Heart right ventricle (tissue), 16 donors: ENCODE results near the gene UGGT2. TPM values are rescaled to one million over a fixed set of nuclear protein-coding genes. Genes with fewer than 3 reads are reported as not detected.

ENCODE experiments used
- ATAC-seq, 8 donors: fragments of 200-7000 bp; cut with Tn5 transposase; one replicate each; pipeline ENCODE4 v1.9.1; 2020; ENCODE audit warnings: mild to moderate bottlenecking in 8 of 8, moderate library complexity in 8 of 8, moderate number of reproducible peaks in 1 of 8
- DNase-seq, 2 donors: peaks; one replicate each; pipeline ENCODE4 v3.0.0-alpha.2; 2020
- H3K27ac ChIP-seq, 10 donors: fragments of 200-600 bp; sonication (generic) in 2 of 10; one replicate each; pipeline versions ENCODE4 v1.5.0 to v1.8.0; 2020 to 2022; ENCODE audit warnings: mild to moderate bottlenecking in 3 of 10
- H3K27me3 ChIP-seq, 7 donors: fragments of 200-600 bp; one replicate each; pipeline ENCODE4 v1.8.0; 2021 to 2022; ENCODE audit warnings: mild to moderate bottlenecking in 2 of 7
- H3K36me3 ChIP-seq, 9 donors: fragments of 200-600 bp; sonication (generic) in 1 of 9; one replicate each; pipeline versions ENCODE4 v1.5.0 to v1.8.0; 2020 to 2022; ENCODE audit warnings: mild to moderate bottlenecking in 2 of 9
- H3K4me1 ChIP-seq, 9 donors: fragments of 200-600 bp; sonication (generic) in 1 of 9; one replicate each; pipeline versions ENCODE4 v1.5.0 to v1.8.0; 2020 to 2022; ENCODE audit warnings: mild to moderate bottlenecking in 4 of 9
- H3K4me3 ChIP-seq, 10 donors: fragments of 200-600 bp; sonication (generic) in 2 of 10; one replicate each; pipeline versions ENCODE4 v1.5.0 to v1.8.0; 2020 to 2022; ENCODE audit warnings: mild to moderate bottlenecking in 7 of 10, moderate library complexity in 2 of 10
- H3K9me3 ChIP-seq, 11 donors: fragments of 200-600 bp in 10 of 11; sonication (generic) in 2 of 11; one replicate each; pipeline versions ENCODE4 v1.5.0 to v1.8.0; 2013 to 2022; ENCODE audit warnings: mild to moderate bottlenecking in 2 of 11, control low read depth in 1 of 11, moderate library complexity in 1 of 11
- CTCF ChIP-seq, 9 donors: fragments of 200-600 bp; sonication (generic) in 2 of 9; IDR thresholded peaks; one replicate each; pipeline versions ENCODE4 v1.5.0 to v1.8.0; 2021 to 2022; ENCODE audit warnings: antibody characterized with exemption in 9 of 9, mild to moderate bottlenecking in 5 of 9, moderate library complexity in 1 of 9
- WGBS, 2 donors: extraction: QIAGEN DNeasy Blood & Tissue Kit; methylation state at CpG; one replicate each; pipeline ENCODE4 v1.1.7; 2013; ENCODE audit warnings: inconsistent platforms in 1 of 2; 5-methylcytosine and 5-hydroxymethylcytosine counted together
- intact Hi-C, 10 donors: fragments of 100-400 bp; cut with DNase I; formaldehyde crosslinking; loops; one replicate each; pipeline versions ENCODE4 v1.11.1 to v1.14.2; 2022
- polyA plus RNA-seq, 2 donors: library from polyadenylated mRNA; stranded (reverse); fragments of 200-250 nt; gene quantifications; one replicate each; pipeline ENCODE4 v1.2.3, GENCODE V29; 2013
- total RNA-seq, 10 donors: library from RNA; stranded (reverse); fragmentation: NEBNext Ultra II Directional in 3 of 10; extraction: Animal tissue kit (Norgen Biotek cat#: 25700) in 3 of 10; gene quantifications; one replicate each; pipeline versions ENCODE4 v1.2.1 to v1.2.4, GENCODE V29; 2021 to 2023
- donor health status: Arrhythmogenic right ventricular cardiomyopathy.
- donor health status: ischemic (EF 13 %, LVEDD 7.1; RV severe dilation, severe dysfunction).
- donor health status: healthy with polysubstance abuse.
- donor health status: DM: no; HTN: yes; CAD: no.
- donor health status: DM: no; HTN: no; CAD: no.
- donor health status: ischemic (EF 25% LVEDD 6.9; RV normal size, moderate dysfunction).
- donor health status: ischemic (EF 25% LVEDD 5.7; RV mildly dilated, moderate dysfunction).
- donor health status: healthy.
- donor health status: DM: yes; HTN: yes; CAD: no.
- donor health status: Ischemic cardiomyopathy.
- donor health status: ischemic (EF 35%, LVEDD 5.7; RV mildly dilated, moderate dysfunction).
- donor health status: nonischemic (EF 11% LVEDD 7.7; RV severe dilation, severe dysfunction).
- donor health status: DM: yes; HTN: yes; CAD: no.
- donor health status: PGD.
- donor health status: ischemic (EF 29% LVEDD 5.4; RV normal size, mild dysfunction).
- donor health status: nonischemic (EF 23%, LVEDD 6.1; RV moderate dilation, normal function).

Gene UGGT2
- total and polyA plus RNA-seq, 12 donors: 4.7 to 13.4 (median 11.0) TPM

GRCh38 chr13:96011291-96011872, 41.8 kb downstream of the UGGT2 start:
- intact Hi-C loops: no loop called here
- ATAC-seq: no peak

GRCh38 chr13:96003304-96003703, 49.9 kb downstream of the UGGT2 start:
- no peak for ATAC-seq
- H3K27ac ChIP-seq: no peak overlapping the region
- no peaks in the 10 kb centered on the region for H3K4me1 ChIP-seq
- TF ChIP-seq CTCF (IDR thresholded peaks at IDR 0.05): no peak
- H3K36me3 ChIP-seq: no peaks in the 10 kb centered on the region
- no peak overlapping the region for H3K4me3 ChIP-seq
- H3K9me3 ChIP-seq: peaks cover 0 to 24% (median 2%) of the 10 kb centered on the region in 11 donors
- DNase-seq: no peak
- no peaks in the 10 kb centered on the region for H3K27me3 ChIP-seq
- intact Hi-C loops: no loop called here

More at GRCh38 chr13:96011291-96011872, 41.8 kb downstream of the UGGT2 start:
- no peak for DNase-seq
- TF ChIP-seq CTCF (IDR thresholded peaks at IDR 0.05): no peak
- H3K9me3 ChIP-seq: peaks cover 0 to 36% (median 7%) of the 10 kb centered on the region in 11 donors
- H3K36me3 ChIP-seq: peaks cover 0 to 11% (median 3%) of the 10 kb centered on the region in 9 donors
- H3K27ac ChIP-seq: no peak overlapping the region
- no peak overlapping the region for H3K4me3 ChIP-seq
- WGBS, 2 donors: 82 to 89% methylated on average over 1 of the region's 1 CpG
- no peaks in the 10 kb centered on the region for H3K27me3 ChIP-seq
- H3K4me1 ChIP-seq: peaks cover 0 to 7% (median 0%) of the 10 kb centered on the region in 9 donors

- Histone ChIP-seq H3K36me3 (no peaks in the 10 kb centered on the region), H3K27me3 (no peaks in the 10 kb centered on the region), H3K4me1 (no peaks in the 10 kb centered on the region), H3K27ac (no peak overlapping the region), H3K4me3 (no peak overlapping the region), H3K9me3 (peaks cover 0 to 16% (median 0%) of the 10 kb centered on the region in 11 donors)
- no peak for DNase-seq
- intact Hi-C loops: no loop called here
- no peak for ATAC-seq
- TF ChIP-seq CTCF (IDR thresholded peaks at IDR 0.05): no peak
- 95 to 97% methylated on average over 4 of the region's 4 CpGs for WGBS, 2 donors
Observed at GRCh38 chr13:96002322-96003131, 50.7 kb downstream of the UGGT2 start.

GRCh38 chr13:96000069-96000468, 53.1 kb downstream of the UGGT2 start:
- intact Hi-C loops: no loop called here
- Histone ChIP-seq H3K4me3 (no peak overlapping the region), H3K9me3 (no peaks in the 10 kb centered on the region), H3K36me3 (peaks cover 0 to 12% (median 0%) of the 10 kb centered on the region in 9 donors), H3K4me1 (no peaks in the 10 kb centered on the region), H3K27ac (no peak overlapping the region), H3K27me3 (no peaks in the 10 kb centered on the region)
- ATAC-seq (no peak), DNase-seq (no peak)
- no peak for TF ChIP-seq CTCF (IDR thresholded peaks at IDR 0.05)
